ENCODE measurements around the gene SLC25A30.

DNA sequence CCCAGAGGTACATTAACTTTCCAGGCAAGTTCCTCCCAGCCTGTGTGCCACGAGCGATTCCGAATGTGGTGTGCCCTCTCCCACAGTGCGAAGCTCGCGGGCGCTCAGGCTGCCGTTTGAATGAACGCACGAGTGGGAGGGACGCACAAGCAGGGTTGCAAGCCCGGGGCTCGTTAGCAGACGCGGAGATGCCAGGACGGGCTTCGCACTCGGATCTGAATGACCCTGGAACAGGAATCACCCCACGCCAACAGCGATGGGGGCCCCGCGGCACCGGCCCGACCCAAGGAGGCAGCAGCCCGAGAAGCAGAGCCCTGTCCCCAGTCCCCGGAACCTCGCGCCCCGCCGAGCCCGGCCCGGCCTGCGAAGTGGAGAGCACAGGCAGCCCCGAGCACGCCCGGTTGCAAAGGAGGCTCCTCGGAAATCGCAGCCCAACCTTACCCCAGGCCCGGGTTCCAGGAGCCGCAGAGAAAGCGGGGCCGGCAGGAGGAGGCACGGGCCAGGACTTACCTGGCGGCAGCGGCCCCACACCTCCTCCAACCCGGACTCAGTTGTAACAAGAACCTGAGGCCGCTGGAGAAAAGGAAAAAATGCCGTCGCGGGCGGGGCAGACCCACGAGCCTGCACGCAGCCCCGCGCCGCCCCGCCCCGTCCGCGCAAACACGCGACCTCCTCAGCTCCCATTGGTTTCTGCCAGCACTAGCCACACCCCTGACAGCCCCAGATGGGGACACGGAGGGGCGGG lies at the start of gene SLC25A30:
- TF ChIP-seq, protein P1, sequence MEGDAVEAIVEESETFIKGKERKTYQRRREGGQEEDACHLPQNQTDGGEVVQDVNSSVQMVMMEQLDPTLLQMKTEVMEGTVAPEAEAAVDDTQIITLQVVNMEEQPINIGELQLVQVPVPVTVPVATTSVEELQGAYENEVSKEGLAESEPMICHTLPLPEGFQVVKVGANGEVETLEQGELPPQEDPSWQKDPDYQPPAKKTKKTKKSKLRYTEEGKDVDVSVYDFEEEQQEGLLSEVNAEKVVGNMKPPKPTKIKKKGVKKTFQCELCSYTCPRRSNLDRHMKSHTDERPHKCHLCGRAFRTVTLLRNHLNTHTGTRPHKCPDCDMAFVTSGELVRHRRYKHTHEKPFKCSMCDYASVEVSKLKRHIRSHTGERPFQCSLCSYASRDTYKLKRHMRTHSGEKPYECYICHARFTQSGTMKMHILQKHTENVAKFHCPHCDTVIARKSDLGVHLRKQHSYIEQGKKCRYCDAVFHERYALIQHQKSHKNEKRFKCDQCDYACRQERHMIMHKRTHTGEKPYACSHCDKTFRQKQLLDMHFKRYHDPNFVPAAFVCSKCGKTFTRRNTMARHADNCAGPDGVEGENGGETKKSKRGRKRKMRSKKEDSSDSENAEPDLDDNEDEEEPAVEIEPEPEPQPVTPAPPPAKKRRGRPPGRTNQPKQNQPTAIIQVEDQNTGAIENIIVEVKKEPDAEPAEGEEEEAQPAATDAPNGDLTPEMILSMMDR (IDR thresholded peaks at IDR 0.05) = no peak
- no peak for TF ChIP-seq EZH2 (IDR thresholded peaks at IDR 0.05)
